Stimulated activated effector memory CD8-positive, alpha-beta T cell treated with anti-CD3 and anti-CD28 coated beads, Interleukin-12 subunit alpha, Interleukin-12 subunit beta, amount 100 ng/mL, for 72 hours (primary cell): ENCODE measurements around the gene MBNL3.

Experiments used
- ATAC-seq: fragments of 150-1000 bp; cut with Tn5 transposase; 2 replicates; pipeline ENCODE4 v1.10.0; 2021
- DNase-seq, 2 donors: peaks; one replicate each; pipeline ENCODE4 v3.0.0; 2021 to 2022; ENCODE audit warnings: low spot score in 2 of 2
- H3K27ac Mint-ChIP-seq: one replicate; pipeline ENCODE4 v1.8.0; 2022; ENCODE audit warnings: mild to moderate bottlenecking, mixed read lengths
- H3K36me3 Mint-ChIP-seq: one replicate; pipeline ENCODE4 v1.8.0; 2022; ENCODE audit warnings: mild to moderate bottlenecking, mixed read lengths
- H3K4me1 Mint-ChIP-seq: one replicate; pipeline ENCODE4 v1.8.0; 2022; ENCODE audit warnings: mixed read lengths
- H3K4me3 Mint-ChIP-seq: one replicate; pipeline ENCODE4 v1.8.0; 2022; ENCODE audit warnings: mild to moderate bottlenecking, mixed read lengths
- H3K9me3 Mint-ChIP-seq: one replicate; pipeline ENCODE4 v1.8.0; 2022; ENCODE audit warnings: mixed read lengths

Gene MBNL3

GRCh38 chrX:132488180-132488705, 595 bp downstream of the MBNL3 start:
- Mint-ChIP-seq H3K36me3 (no peaks in the 10 kb centered on the region), H3K9me3 (no peaks in the 10 kb centered on the region), H3K27ac (peak overlapping the region; percentile 95), H3K4me1 (peaks cover 14% of the 10 kb centered on the region), H3K4me3 (peak overlapping the region; percentile 82)
- ATAC-seq (peak; percentile 58), DNase-seq (no peak)

DNA sequence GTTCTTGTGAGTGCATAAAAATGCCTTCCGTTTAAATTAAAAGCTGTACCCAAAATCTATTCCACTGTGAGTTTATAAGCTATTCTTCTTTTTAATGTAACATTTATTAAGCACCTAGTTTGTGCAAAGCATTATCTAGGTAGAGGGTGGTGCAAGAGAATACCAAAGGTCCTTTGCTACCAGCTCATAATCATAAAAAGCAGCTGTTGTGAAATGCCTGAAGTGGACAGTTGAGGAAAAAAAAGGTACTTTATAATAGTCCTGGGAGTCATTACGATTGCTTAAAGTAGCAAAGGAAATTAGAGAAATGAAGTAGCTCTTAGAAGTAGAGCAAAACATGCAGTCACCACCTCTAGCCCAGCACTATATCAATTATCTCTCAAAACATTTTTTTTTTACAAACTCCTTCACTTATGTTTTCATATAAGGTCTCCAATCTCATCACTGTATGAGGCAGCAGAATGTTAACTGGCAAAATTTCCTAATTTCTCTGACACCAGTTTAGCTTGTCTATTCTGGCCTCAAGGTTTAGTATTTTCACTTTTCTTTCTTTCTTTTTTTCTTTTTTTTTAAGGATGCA, 2.1 kb downstream of the MBNL3 start:
- peaks cover 14% of the 10 kb centered on the region for H3K4me1 Mint-ChIP-seq
- no peaks in the 10 kb centered on the region for H3K9me3 Mint-ChIP-seq
- H3K4me3 Mint-ChIP-seq = peak overlapping the region; percentile 82
- DNase-seq (no peak), ATAC-seq (no peak)
- no peaks in the 10 kb centered on the region for H3K36me3 Mint-ChIP-seq
- H3K27ac Mint-ChIP-seq = peak overlapping the region; percentile 95

GRCh38 chrX:132483951-132484350, 4.9 kb downstream of the MBNL3 start:
- H3K36me3 Mint-ChIP-seq = no peaks in the 10 kb centered on the region
- H3K9me3 Mint-ChIP-seq = no peaks in the 10 kb centered on the region
- H3K4me1 Mint-ChIP-seq = peaks cover 5% of the 10 kb centered on the region
- no peak for DNase-seq
- ATAC-seq = no peak
- no peak overlapping the region for H3K4me3 Mint-ChIP-seq
- H3K27ac Mint-ChIP-seq = no peak overlapping the region

- Mint-ChIP-seq H3K4me1 (peaks cover 5% of the 10 kb centered on the region), H3K4me3 (no peak overlapping the region)
Observed at GRCh38 chrX:132483488-132483887, 5.3 kb downstream of the MBNL3 start.

DNA sequence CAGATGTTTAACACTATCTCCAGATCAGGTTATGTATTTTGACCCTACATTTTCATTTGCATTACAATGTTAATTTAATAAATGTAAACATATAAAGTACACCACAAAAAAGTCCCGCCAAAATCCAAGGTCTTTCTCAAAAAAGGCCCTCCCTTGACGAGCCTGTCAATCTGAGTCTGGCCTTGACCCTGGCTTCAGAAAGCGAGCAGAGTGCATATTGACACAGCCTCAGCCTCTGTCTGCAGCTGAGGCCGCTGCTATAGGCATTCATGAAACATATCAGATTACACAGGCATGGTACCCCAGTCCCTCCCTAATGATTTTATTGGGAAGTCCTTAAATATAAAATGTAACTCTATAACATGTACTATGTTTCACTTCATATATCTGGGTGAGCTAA, 6.2 kb downstream of the MBNL3 start:
- no peak for ATAC-seq
- Mint-ChIP-seq H3K4me3 (no peak overlapping the region), H3K36me3 (no peaks in the 10 kb centered on the region), H3K27ac (no peak overlapping the region), H3K4me1 (peaks cover 5% of the 10 kb centered on the region), H3K9me3 (no peaks in the 10 kb centered on the region)
- DNase-seq = no peak

More at GRCh38 chrX:132483488-132483887, 5.3 kb downstream of the MBNL3 start:
- no peak overlapping the region for H3K27ac Mint-ChIP-seq
- H3K9me3 Mint-ChIP-seq = no peaks in the 10 kb centered on the region
- ATAC-seq = no peak
- no peak for DNase-seq
- H3K36me3 Mint-ChIP-seq = no peaks in the 10 kb centered on the region

DNA sequence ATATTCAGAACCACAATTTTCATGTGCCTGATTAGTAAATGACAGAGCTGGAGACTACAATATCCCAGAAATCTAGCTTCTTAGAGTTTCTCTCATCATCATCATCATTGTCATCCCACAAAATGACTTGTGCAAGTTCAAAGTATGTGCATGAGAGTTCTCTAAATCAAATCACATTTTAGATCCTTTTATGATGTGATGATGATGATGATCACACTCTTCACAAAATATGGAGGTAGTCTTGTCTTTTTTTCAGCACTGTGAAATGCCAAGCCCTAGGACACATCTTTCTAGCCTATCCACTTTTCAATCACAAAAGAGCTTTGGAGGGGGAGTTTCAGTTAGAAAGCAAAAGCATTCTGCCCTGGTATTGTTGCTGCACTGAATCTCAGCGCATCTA, 7.4 kb downstream of the MBNL3 start:
- no peaks in the 10 kb centered on the region for H3K36me3 Mint-ChIP-seq
- peak overlapping the region; percentile 94 for H3K27ac Mint-ChIP-seq
- H3K4me3 Mint-ChIP-seq = peak overlapping the region; percentile 73
- DNase-seq (no peak), ATAC-seq (no peak)
- H3K9me3 Mint-ChIP-seq = no peaks in the 10 kb centered on the region
- no peaks in the 10 kb centered on the region for H3K4me1 Mint-ChIP-seq

- Mint-ChIP-seq H3K36me3 (no peaks in the 10 kb centered on the region), H3K9me3 (no peaks in the 10 kb centered on the region), H3K4me1 (peaks cover 2% of the 10 kb centered on the region), H3K27ac (peak overlapping the region; percentile 94), H3K4me3 (peak overlapping the region; percentile 73)
- DNase-seq (peak in 1 of 2 donors; percentile 54), ATAC-seq (peak; percentile 89)
Observed at GRCh38 chrX:132480581-132481203, 8.1 kb downstream of the MBNL3 start.

- H3K36me3 Mint-ChIP-seq = no peaks in the 10 kb centered on the region
- peak overlapping the region; percentile 29 for H3K4me3 Mint-ChIP-seq
- ATAC-seq (no peak), DNase-seq (no peak)
- H3K27ac Mint-ChIP-seq = no peak overlapping the region
- H3K9me3 Mint-ChIP-seq = no peaks in the 10 kb centered on the region
- H3K4me1 Mint-ChIP-seq = peaks cover 17% of the 10 kb centered on the region
Observed at GRCh38 chrX:132474544-132475248, 14.1 kb downstream of the MBNL3 start.

DNA sequence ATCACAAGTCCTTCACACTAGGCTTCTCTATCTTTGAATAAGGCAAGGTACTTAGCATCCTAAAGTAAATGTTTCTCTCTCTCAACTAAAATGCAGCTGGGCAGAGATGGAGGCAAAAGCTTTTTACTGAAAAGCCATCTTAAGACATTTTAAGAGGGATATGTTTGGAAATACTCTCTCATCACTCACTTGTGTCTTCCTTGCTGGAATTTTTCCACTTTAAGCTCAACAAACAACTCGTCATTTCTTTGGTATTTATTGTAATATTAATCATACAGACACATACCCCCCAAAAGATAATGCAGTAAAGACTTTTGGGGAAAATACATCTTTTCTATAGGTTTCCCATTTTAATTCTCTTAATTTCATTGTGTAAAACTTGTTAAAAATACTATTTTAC, 16.4 kb downstream of the MBNL3 start:
- ATAC-seq (no peak), DNase-seq (no peak)
- Mint-ChIP-seq H3K36me3 (no peaks in the 10 kb centered on the region), H3K27ac (no peak overlapping the region), H3K4me1 (peaks cover 17% of the 10 kb centered on the region), H3K9me3 (no peaks in the 10 kb centered on the region), H3K4me3 (no peak overlapping the region)

GRCh38 chrX:132470831-132471230, 18.0 kb downstream of the MBNL3 start:
- ATAC-seq (no peak), DNase-seq (no peak)
- no peaks in the 10 kb centered on the region for H3K36me3 Mint-ChIP-seq
- H3K4me1 Mint-ChIP-seq = peaks cover 17% of the 10 kb centered on the region
- no peak overlapping the region for H3K27ac Mint-ChIP-seq
- H3K9me3 Mint-ChIP-seq = no peaks in the 10 kb centered on the region
- no peak overlapping the region for H3K4me3 Mint-ChIP-seq

GRCh38 chrX:132470179-132470578, 18.7 kb downstream of the MBNL3 start:
- Mint-ChIP-seq H3K4me3 (no peak overlapping the region), H3K36me3 (no peaks in the 10 kb centered on the region), H3K9me3 (no peaks in the 10 kb centered on the region), H3K27ac (no peak overlapping the region), H3K4me1 (peaks cover 11% of the 10 kb centered on the region)
- ATAC-seq (no peak), DNase-seq (no peak)

DNA sequence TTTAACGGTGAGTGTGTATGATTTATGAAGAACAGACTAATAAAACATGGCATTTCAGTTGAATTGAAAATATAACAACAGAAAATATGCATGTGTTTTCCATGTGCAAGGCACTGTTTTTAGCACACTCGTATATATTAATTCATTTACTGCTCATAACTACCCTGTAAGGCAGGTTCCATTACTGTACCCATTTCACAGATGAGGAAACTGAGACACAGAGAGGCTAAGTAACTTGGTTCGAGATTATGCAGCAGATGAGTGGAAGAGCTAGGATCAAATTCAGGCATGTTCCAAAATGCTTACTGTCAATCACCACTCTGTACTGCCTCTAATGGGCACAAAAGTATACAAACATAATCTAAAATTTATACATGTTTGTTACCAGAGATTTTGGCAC, 20.4 kb downstream of the MBNL3 start:
- H3K4me1 Mint-ChIP-seq = no peaks in the 10 kb centered on the region
- H3K4me3 Mint-ChIP-seq = no peak overlapping the region
- ATAC-seq = no peak
- H3K27ac Mint-ChIP-seq = no peak overlapping the region
- no peaks in the 10 kb centered on the region for H3K36me3 Mint-ChIP-seq
- no peaks in the 10 kb centered on the region for H3K9me3 Mint-ChIP-seq
- DNase-seq = no peak

- ATAC-seq (no peak), DNase-seq (no peak)
- Mint-ChIP-seq H3K9me3 (no peaks in the 10 kb centered on the region), H3K27ac (no peak overlapping the region), H3K4me3 (no peak overlapping the region), H3K4me1 (no peaks in the 10 kb centered on the region), H3K36me3 (no peaks in the 10 kb centered on the region)
Observed at GRCh38 chrX:132467989-132468388, 20.8 kb downstream of the MBNL3 start.

- Mint-ChIP-seq H3K27ac (no peak overlapping the region), H3K4me3 (no peak overlapping the region), H3K4me1 (no peaks in the 10 kb centered on the region), H3K9me3 (no peaks in the 10 kb centered on the region), H3K36me3 (no peaks in the 10 kb centered on the region)
- ATAC-seq (no peak), DNase-seq (no peak)
Observed at GRCh38 chrX:132467026-132467425, 21.8 kb downstream of the MBNL3 start.

- ATAC-seq (no peak), DNase-seq (no peak)
- Mint-ChIP-seq H3K4me3 (no peak overlapping the region), H3K36me3 (no peaks in the 10 kb centered on the region), H3K9me3 (no peaks in the 10 kb centered on the region), H3K4me1 (no peaks in the 10 kb centered on the region), H3K27ac (no peak overlapping the region)
Observed at GRCh38 chrX:132463411-132463810, 25.4 kb downstream of the MBNL3 start.

DNA sequence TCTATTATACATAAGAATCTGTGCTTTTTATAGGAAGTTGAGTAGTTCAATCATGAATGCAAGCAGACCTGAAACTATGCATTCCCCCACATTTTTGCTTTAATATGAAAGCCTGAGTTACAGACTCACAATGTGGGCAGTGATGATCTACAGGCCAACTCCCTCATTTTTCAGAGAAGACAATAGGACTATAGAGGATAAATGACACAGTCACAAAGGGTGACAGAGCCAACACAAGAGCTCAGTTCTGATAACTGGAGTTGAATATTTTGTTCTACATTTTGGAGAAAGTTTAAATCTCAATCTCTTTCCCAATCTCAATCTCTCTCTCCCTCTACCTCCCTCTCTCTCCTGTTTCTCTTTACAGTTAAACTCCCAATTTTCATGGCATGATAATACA, 27.0 kb downstream of the MBNL3 start:
- ATAC-seq (no peak), DNase-seq (no peak)
- Mint-ChIP-seq H3K4me3 (no peak overlapping the region), H3K36me3 (no peaks in the 10 kb centered on the region), H3K9me3 (no peaks in the 10 kb centered on the region), H3K4me1 (no peaks in the 10 kb centered on the region), H3K27ac (no peak overlapping the region)
